ENCODE results near the gene OR10D3. TPM values are rescaled to one million over a fixed set of nuclear protein-coding genes. Genes with fewer than 3 reads are reported as not detected.

OR10D3 gene, protein sequence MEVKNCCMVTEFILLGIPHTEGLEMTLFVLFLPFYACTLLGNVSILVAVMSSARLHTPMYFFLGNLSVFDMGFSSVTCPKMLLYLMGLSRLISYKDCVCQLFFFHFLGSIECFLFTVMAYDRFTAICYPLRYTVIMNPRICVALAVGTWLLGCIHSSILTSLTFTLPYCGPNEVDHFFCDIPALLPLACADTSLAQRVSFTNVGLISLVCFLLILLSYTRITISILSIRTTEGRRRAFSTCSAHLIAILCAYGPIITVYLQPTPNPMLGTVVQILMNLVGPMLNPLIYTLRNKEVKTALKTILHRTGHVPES
- not detected for total RNA-seq
- polyA plus RNA-seq (ENCODE audit: insufficient read length in 6 of 6), result not detected
- long read RNA-seq, donor 1, result 0 reads
- long read RNA-seq, donor 2, result 0 reads
- long read RNA-seq, donor 3, result 0 reads
- long read RNA-seq, donor 4, result 0 reads
- long read RNA-seq, donor 5, result 0 reads
- long read RNA-seq, donor 6, result 0 reads
- long read RNA-seq, donor 7, result 0 reads
- long read RNA-seq, donor 8, result 0 reads
- long read RNA-seq, donor 9, result 0 reads
- long read RNA-seq, donor 10, result 0 reads
- long read RNA-seq, donor 11, result 0 reads
- long read RNA-seq, donor 12, result 0 reads

DNA sequence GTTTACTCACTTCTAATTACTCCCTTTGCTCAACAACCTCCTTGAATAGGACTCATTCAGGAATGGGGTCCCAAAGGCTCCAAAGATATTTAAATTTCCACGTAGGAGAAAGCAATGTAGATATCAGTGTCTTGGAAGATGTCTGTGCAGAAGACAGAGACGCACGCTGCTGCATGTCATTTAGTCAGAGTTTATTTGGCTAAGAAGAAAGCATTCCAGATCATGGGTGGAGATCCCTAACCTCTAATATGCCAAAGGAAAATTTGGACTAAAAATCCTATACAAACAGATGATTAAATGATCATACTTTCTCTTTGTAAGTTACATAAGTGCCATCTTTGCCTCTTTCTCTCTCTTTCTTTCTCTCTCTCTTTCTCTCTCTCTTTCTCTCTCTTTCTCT, at the start of gene OR10D3:
OR10D3 (plus strand) TSS at position 278 of the 400 bp plus-strand sequence. CDS start 1,925 bp downstream, outside the sequence.
- Histone ChIP-seq H3K27ac (no peak within 1 kb of the TSS), H3K27me3 (no peaks in the 10 kb centered on the region), H3K4me3 (no peak within 1 kb of the TSS), H3K9me3 (no peaks in the 10 kb centered on the region), H3K36me3 (no peaks in the 10 kb centered on the region), H3K4me1 (no peaks in the 10 kb centered on the region)
- ATAC-seq (no peak), DNase-seq (no peak)
- intact Hi-C loops (cut with DNase I), result no loop called here
- TF ChIP-seq, protein P1, sequence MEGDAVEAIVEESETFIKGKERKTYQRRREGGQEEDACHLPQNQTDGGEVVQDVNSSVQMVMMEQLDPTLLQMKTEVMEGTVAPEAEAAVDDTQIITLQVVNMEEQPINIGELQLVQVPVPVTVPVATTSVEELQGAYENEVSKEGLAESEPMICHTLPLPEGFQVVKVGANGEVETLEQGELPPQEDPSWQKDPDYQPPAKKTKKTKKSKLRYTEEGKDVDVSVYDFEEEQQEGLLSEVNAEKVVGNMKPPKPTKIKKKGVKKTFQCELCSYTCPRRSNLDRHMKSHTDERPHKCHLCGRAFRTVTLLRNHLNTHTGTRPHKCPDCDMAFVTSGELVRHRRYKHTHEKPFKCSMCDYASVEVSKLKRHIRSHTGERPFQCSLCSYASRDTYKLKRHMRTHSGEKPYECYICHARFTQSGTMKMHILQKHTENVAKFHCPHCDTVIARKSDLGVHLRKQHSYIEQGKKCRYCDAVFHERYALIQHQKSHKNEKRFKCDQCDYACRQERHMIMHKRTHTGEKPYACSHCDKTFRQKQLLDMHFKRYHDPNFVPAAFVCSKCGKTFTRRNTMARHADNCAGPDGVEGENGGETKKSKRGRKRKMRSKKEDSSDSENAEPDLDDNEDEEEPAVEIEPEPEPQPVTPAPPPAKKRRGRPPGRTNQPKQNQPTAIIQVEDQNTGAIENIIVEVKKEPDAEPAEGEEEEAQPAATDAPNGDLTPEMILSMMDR (IDR thresholded peaks at IDR 0.05), result no peak

DNA sequence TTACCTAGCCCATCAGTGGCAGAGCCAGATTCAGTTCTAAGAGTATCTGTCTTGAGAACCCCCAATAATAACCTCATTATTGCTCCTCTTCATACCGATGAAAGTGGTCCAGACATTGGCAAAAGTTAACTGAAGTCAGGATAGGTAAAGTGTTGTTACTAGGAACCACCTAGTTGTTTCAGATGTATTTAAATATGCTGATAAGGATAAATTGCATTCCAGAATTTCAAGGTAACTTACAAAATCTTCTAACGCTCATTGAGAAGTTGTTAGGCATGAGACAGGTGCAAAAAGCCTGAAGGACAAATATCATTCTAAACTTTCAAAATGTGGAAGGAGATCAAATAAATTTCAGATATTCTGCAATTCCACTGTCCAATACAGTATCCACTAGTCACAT, 40.1 kb upstream of the OR10D3 start:
- H3K4me3 ChIP-seq, result no peak overlapping the region
- ATAC-seq, result no peak
- H3K4me1 ChIP-seq, result no peaks in the 10 kb centered on the region
- peaks cover 0 to 19% of the 10 kb centered on the region in 2 donors for H3K36me3 ChIP-seq
- DNase-seq, result no peak
- TF ChIP-seq, protein P1 (IDR thresholded peaks at IDR 0.05), result no peak
- H3K9me3 ChIP-seq, result no peaks in the 10 kb centered on the region
- intact Hi-C loops (cut with DNase I), result no loop called here
- H3K27ac ChIP-seq, result no peak overlapping the region
- H3K27me3 ChIP-seq, result no peaks in the 10 kb centered on the region

DNA sequence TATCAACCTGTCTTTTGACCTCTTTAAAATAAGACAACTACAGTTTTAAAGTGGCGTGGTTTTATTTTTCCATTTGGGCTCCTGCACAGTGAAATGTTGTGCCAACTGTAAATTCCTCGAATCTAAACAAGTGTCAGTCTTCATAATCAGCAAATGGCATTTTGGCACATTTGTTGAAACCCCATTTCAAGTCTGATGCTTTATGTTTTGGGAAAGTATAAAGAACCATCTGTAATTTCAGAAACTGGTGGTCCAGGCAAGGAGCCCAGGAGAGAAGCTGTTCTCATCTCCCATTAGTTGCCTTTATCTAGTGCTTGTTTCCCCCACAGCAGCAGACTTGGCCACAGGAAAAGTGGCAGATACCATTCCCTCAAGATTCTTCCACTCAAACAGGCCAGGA, 35.2 kb upstream of the OR10D3 start:
- no peak for DNase-seq
- H3K27me3 ChIP-seq, result no peaks in the 10 kb centered on the region
- no peaks in the 10 kb centered on the region for H3K9me3 ChIP-seq
- TF ChIP-seq, protein P1 (IDR thresholded peaks at IDR 0.05), result no peak
- no peak overlapping the region for H3K27ac ChIP-seq
- no peak for ATAC-seq
- no peaks in the 10 kb centered on the region for H3K4me1 ChIP-seq
- peaks cover 0 to 6% of the 10 kb centered on the region in 2 donors for H3K36me3 ChIP-seq
- intact Hi-C loops (cut with DNase I), result no loop called here
- H3K4me3 ChIP-seq, result no peak overlapping the region

DNA sequence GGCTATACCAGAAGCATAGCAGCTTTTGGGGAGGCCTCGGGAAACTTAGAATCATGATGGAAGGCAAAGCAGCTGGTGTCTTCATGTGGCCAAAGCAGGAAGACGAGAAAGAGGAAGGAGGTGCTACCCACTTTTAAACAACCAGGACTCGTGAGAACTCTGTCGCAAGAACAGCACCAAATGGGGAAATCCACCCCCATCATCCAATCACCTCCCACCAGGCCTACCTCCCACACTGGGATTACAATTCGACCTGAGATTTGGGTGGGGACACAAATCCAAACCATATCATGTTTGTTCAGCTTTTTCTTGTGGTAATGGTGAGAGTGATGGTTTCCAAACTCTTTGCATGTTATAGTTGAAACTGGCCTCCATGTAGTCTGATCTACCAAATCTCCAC, 32.5 kb upstream of the OR10D3 start:
- no peaks in the 10 kb centered on the region for H3K9me3 ChIP-seq
- H3K4me3 ChIP-seq, result no peak overlapping the region
- TF ChIP-seq, protein P1 (IDR thresholded peaks at IDR 0.05), result no peak
- no peaks in the 10 kb centered on the region for H3K27me3 ChIP-seq
- no peaks in the 10 kb centered on the region for H3K4me1 ChIP-seq
- H3K27ac ChIP-seq, result no peak overlapping the region
- intact Hi-C loops (cut with DNase I), result no loop called here
- DNase-seq (no peak), ATAC-seq (no peak)
- H3K36me3 ChIP-seq, result no peaks in the 10 kb centered on the region

DNA sequence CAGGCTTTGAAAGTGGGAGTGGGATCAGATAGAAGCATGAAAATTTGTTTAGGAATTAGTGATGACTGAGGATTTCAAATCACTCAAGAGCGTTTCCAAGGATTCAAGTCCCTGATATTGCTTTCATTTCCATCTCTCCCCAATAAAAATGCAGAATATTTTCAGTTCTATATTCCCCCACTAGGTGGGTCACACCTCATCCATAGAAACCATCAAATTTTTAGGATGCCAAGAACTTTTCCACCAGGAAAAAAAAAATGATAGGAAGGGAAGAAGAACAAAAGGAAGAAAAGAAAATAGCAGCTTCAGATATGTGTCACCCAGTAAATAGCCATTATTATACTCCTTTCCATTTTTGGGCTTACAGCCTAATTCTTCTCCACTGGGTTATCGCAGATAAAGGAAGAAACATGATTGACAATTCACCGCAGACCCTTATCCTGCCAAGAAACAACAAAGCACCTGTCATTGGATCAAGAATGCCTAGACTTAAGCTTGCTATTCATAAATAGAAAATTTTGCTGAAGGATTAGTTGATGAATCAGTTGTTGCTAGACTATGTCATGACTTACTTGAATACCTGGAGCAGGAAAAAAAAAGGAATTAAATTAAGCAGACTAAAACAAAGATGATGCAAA, 30.3 kb upstream of the OR10D3 start:
- intact Hi-C loops (cut with DNase I), result no loop called here
- Histone ChIP-seq H3K4me1 (no peaks in the 10 kb centered on the region), H3K4me3 (no peak overlapping the region), H3K36me3 (no peaks in the 10 kb centered on the region), H3K27ac (no peak overlapping the region), H3K27me3 (no peaks in the 10 kb centered on the region), H3K9me3 (no peaks in the 10 kb centered on the region)
- ATAC-seq, result no peak
- TF ChIP-seq, protein P1 (IDR thresholded peaks at IDR 0.05), result no peak
- no peak for DNase-seq

Data from left lung (tissue), 14 donors.